GM10847 (cell line): ENCODE measurements around the gene MNT.

Source experiments
- POLR2A ChIP-seq: IDR thresholded peaks from 2 replicates; pipeline ENCODE4 v1.6.1; 2011; ENCODE audit not compliant: insufficient read length; ENCODE audit errors: extremely low read depth

MNT gene

GRCh38 chr17:2379489-2380225 is 21.2 kb downstream of the MNT start:
- TF ChIP-seq POLR2A = no peak

- TF ChIP-seq POLR2A = no peak
Observed at GRCh38 chr17:2378905-2379304, 22.0 kb downstream of the MNT start.

- no peak for TF ChIP-seq POLR2A
Observed at GRCh38 chr17:2377659-2378058, 23.2 kb downstream of the MNT start.

- TF ChIP-seq POLR2A = no peak
Observed at GRCh38 chr17:2376107-2376506, 24.8 kb downstream of the MNT start.

- no peak for TF ChIP-seq POLR2A
Observed at GRCh38 chr17:2375406-2375805, 25.5 kb downstream of the MNT start.

- TF ChIP-seq POLR2A = no peak
Observed at GRCh38 chr17:2374549-2375285, 26.1 kb downstream of the MNT start.

GRCh38 chr17:2373179-2373578 is 27.7 kb downstream of the MNT start:
- TF ChIP-seq POLR2A = no peak

- TF ChIP-seq POLR2A = no peak
Observed at GRCh38 chr17:2372681-2373080, 28.2 kb downstream of the MNT start.

GRCh38 chr17:2372180-2372579 is 28.7 kb downstream of the MNT start:
- TF ChIP-seq POLR2A = no peak

GRCh38 chr17:2371183-2372130 is 29.4 kb downstream of the MNT start:
- TF ChIP-seq POLR2A = no peak

- no peak for TF ChIP-seq POLR2A
Observed at GRCh38 chr17:2370211-2370589, 30.7 kb downstream of the MNT start.

- no peak for TF ChIP-seq POLR2A
Observed at GRCh38 chr17:2369551-2370210, 31.2 kb downstream of the MNT start.

- no peak for TF ChIP-seq POLR2A
Observed at GRCh38 chr17:2369039-2369438, 31.8 kb downstream of the MNT start.

GRCh38 chr17:2368359-2368758 is 32.5 kb downstream of the MNT start:
- no peak for TF ChIP-seq POLR2A

- no peak for TF ChIP-seq POLR2A
Observed at GRCh38 chr17:2366747-2367494, 33.9 kb downstream of the MNT start.

GRCh38 chr17:2365132-2365531 is 35.7 kb downstream of the MNT start:
- TF ChIP-seq POLR2A = no peak
